OCI-LY7 (cell line): Measurements from ENCODE around the gene BOK. TPM values are rescaled to one million over a fixed set of nuclear protein-coding genes. Genes with fewer than 3 reads are reported as not detected.

ENCODE experiments used
- BruUV-seq: library from RNA; stranded (reverse); fragments of 400-500 nt; replicated peaks from 2 replicates; lab custom pipeline; 2021; lab: Mats Ljungman, UMichigan
- CTCF ChIA-PET: fragments of 300-600 bp; sonication (Branson Sonifier 250); formaldehyde crosslinking; loops from one replicate; lab custom pipeline; 2022; ENCODE audit warnings: antibody characterized with exemption; ENCODE audit not compliant: unreplicated experiment; lab: Charles Lee
- POLR2A ChIA-PET: fragments of 300-600 bp; sonication (Branson Sonifier 250); formaldehyde crosslinking; loops from one replicate; lab custom pipeline; 2022; ENCODE audit warnings: antibody characterized with exemption; lab: Charles Lee
- DNase-seq: peaks from one replicate; pipeline ENCODE4 v3.0.0-alpha.2; 2015; ENCODE audit warnings: low spot score
- H2AFZ ChIP-seq: fragments of 200-600 bp; sonication (generic), shearing (Covaris generic); 2 replicates; pipeline ENCODE4 v1.6.1; 2014; ENCODE audit warnings: mild to moderate bottlenecking, antibody characterized with exemption, low read length, moderate library complexity
- H3K27ac ChIP-seq: fragments of 200-600 bp; sonication (generic); 2 replicates; pipeline ENCODE4 v1.5.1; 2014; ENCODE audit warnings: mixed run types, low read depth, mild to moderate bottlenecking, moderate library complexity, low read length, inconsistent platforms; ENCODE audit not compliant: poor library complexity, severe bottlenecking
- H3K36me3 ChIP-seq: fragments of 200-600 bp; sonication (generic); 2 replicates; pipeline ENCODE4 v1.6.1; 2014; ENCODE audit warnings: mild to moderate bottlenecking, antibody characterized with exemption, low read length, moderate library complexity, mixed read lengths; ENCODE audit not compliant: insufficient read depth
- H3K4me1 ChIP-seq: fragments of 200-600 bp; sonication (generic); 2 replicates; pipeline ENCODE4 v1.5.1; 2014; ENCODE audit warnings: mild to moderate bottlenecking, low read length; ENCODE audit not compliant: insufficient read depth, poor library complexity, severe bottlenecking
- H3K4me2 ChIP-seq: fragments of 200-600 bp; sonication (generic); 2 replicates; pipeline ENCODE4 v1.6.1; 2014; ENCODE audit warnings: mild to moderate bottlenecking, low read length
- H3K4me3 ChIP-seq: fragments of 200-600 bp; sonication (generic); 2 replicates; pipeline ENCODE4 v1.5.1; 2014; ENCODE audit warnings: mild to moderate bottlenecking, low read depth, low read length; ENCODE audit not compliant: poor library complexity, severe bottlenecking
- H3K79me2 ChIP-seq: fragments of 200-600 bp; sonication (generic); 2 replicates; pipeline ENCODE4 v1.6.1; 2016; ENCODE audit warnings: low read depth, mild to moderate bottlenecking, low read length, moderate library complexity, mixed read lengths; ENCODE audit not compliant: insufficient read depth
- H3K9me2 ChIP-seq: fragments of 200-600 bp; sonication (generic); 2 replicates; pipeline ENCODE4 v1.6.1; 2016; ENCODE audit warnings: mild to moderate bottlenecking, low read length, mixed read lengths; ENCODE audit not compliant: insufficient read depth
- H3K9me3 ChIP-seq: fragments of 200-600 bp; sonication (generic); 2 replicates; pipeline ENCODE4 v1.6.1; 2014; ENCODE audit warnings: mild to moderate bottlenecking, mixed run types, low read length, mixed read lengths
- H4K20me1 ChIP-seq: fragments of 200-600 bp; sonication (generic); 2 replicates; pipeline ENCODE4 v1.6.1; 2014; ENCODE audit warnings: mild to moderate bottlenecking, antibody characterized with exemption, low read length, moderate library complexity, mixed read lengths; ENCODE audit not compliant: insufficient read depth
- EZH2phosphoT487 ChIP-seq: fragments of 200-600 bp; sonication (generic); IDR thresholded peaks from 2 replicates; pipeline ENCODE4 v1.6.1; 2018; ENCODE audit warnings: low read depth, borderline replicate concordance, mild to moderate bottlenecking, mixed run types, antibody characterized with exemption, low read length, moderate library complexity, mixed read lengths
- intact Hi-C: fragments of 100-400 bp; cut with micrococcal nuclease; formaldehyde crosslinking; loops from one replicate; pipeline ENCODE4 v1.10.0; 2022; ENCODE audit not compliant: unreplicated experiment
- total RNA-seq, 2 experiments: library from RNA; depleted of rRNA in 1 of 2; stranded (reverse); fragments of >200 nt in 1 of 2; shearing (Covaris generic) in 1 of 2; gene quantifications; 2 replicates each; pipeline ENCODE4 v1.2.3, GENCODE V29; 2014 to 2022
- TF ChIP-seq, protein P1 (sequence below): fragments of 200-600 bp; sonication (generic); conservative IDR thresholded peaks from 2 replicates; pipeline ENCODE4 v1.5.1; 2014; ENCODE audit warnings: mild to moderate bottlenecking, antibody characterized with exemption, low read length, moderate library complexity, mixed read lengths

BOK gene
- total RNA-seq, 2 experiments from 2014 or later: not detected

DNA sequence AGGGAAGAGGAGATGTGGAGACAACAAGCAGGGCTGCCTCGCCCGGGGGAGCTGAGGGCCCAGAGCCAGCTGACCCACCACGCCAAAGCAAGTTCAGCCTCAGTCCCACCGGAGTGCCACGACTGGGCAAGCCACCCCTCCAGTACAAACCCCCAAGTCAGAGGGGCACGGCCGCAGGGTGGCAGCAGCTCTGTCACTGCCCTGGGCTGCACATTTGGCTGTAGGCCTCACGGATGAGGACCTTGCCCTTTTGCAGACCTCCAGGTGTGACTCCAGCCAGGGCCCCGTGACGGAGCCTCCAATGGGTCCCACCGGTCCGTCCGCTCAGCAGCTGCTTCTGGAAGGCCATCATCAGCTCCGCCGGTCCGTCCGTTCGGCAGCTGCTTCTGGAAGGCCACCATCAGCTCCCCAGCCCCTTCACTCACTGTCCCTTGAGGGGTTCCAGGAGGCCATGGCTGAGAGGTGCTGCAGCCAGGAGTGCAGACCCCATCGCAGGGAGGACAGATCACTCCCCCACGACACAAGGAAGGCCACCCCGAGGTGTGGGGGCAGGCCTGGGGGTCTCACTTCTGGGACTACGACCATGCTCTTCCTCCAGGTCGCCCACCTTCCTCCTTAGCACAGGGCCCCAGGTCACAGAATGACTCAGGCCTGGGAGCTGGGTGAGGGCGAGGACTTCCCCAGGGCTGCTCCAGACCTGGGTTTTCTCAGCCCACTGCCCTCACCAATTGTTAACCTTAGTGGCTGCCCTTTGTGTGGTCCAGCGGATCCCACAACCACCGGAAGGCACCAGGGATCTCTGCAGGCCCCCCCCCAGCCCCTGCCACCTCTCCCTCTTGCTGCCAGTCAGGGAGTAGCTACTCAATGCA is 25.6 kb upstream of the BOK start:
- Histone ChIP-seq H3K4me1 (no peaks in the 10 kb centered on the region), H3K9me3 (no peaks in the 10 kb centered on the region), H3K4me3 (no peak overlapping the region), H3K79me2 (no peaks in the 10 kb centered on the region), H3K4me2 (no peak overlapping the region), H3K36me3 (no peaks in the 10 kb centered on the region), H4K20me1 (no peaks in the 10 kb centered on the region), H2AFZ (no peak overlapping the region), H3K27ac (no peak overlapping the region), H3K9me2 (no peaks in the 10 kb centered on the region)
- ChIA-PET POLR2A (interaction anchor here (0.6 to 0.7 kb wide), 2 partner anchors 78 to 947 kb away, joined by 3 to 5 read pairs; no protein-coding TSS in a partner anchor), CTCF (no interaction called here)
- BruUV-seq: no TSS peak
- TF ChIP-seq, protein P1, sequence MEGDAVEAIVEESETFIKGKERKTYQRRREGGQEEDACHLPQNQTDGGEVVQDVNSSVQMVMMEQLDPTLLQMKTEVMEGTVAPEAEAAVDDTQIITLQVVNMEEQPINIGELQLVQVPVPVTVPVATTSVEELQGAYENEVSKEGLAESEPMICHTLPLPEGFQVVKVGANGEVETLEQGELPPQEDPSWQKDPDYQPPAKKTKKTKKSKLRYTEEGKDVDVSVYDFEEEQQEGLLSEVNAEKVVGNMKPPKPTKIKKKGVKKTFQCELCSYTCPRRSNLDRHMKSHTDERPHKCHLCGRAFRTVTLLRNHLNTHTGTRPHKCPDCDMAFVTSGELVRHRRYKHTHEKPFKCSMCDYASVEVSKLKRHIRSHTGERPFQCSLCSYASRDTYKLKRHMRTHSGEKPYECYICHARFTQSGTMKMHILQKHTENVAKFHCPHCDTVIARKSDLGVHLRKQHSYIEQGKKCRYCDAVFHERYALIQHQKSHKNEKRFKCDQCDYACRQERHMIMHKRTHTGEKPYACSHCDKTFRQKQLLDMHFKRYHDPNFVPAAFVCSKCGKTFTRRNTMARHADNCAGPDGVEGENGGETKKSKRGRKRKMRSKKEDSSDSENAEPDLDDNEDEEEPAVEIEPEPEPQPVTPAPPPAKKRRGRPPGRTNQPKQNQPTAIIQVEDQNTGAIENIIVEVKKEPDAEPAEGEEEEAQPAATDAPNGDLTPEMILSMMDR: no peak
- TF ChIP-seq EZH2phosphoT487: no peak
- DNase-seq: no peak
- intact Hi-C loops: no loop called here

DNA sequence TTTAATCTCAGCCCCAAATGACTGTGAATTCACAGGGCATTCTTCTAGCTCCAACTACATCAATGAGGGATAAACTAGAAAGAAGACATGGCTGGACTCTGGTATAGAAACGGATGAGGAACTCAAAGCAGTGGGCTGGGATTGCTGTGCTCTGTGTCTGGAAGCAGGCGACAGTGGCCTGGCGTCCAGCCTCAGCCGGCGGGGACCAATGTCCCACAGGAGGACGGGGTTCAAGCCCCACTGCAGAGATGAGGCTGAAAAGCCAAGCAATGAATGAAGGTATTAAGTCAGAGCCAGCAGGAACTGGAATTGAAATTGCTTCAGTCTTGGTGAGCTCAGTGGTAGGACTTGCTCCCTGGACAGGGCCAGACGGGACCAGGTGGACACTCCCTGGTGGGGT is 24.3 kb upstream of the BOK start:
- Histone ChIP-seq H3K36me3 (no peaks in the 10 kb centered on the region), H3K9me3 (no peaks in the 10 kb centered on the region), H3K4me1 (no peaks in the 10 kb centered on the region), H4K20me1 (no peaks in the 10 kb centered on the region), H3K79me2 (no peaks in the 10 kb centered on the region), H3K4me3 (no peak overlapping the region), H3K27ac (no peak overlapping the region), H3K9me2 (no peaks in the 10 kb centered on the region), H3K4me2 (no peak overlapping the region), H2AFZ (no peak overlapping the region)
- intact Hi-C loops: no loop called here
- no TSS peak for BruUV-seq
- TF ChIP-seq, protein P1: no peak
- TF ChIP-seq EZH2phosphoT487: no peak
- CTCF ChIA-PET: interaction anchor here (0.6 kb wide), 1 partner anchor 103 kb away, joined by 3 read pairs; the partner anchor contains the start of gene ATG4B
- no peak for DNase-seq
- POLR2A ChIA-PET: no interaction called here
